ENCODE results near the gene AUTS2. TPM values are rescaled to one million over a fixed set of nuclear protein-coding genes. Genes with fewer than 3 reads are reported as not detected.

Gene AUTS2
- polyA plus RNA-seq, 1 donor from 2014 or later = 8.9 TPM

GRCh38 chr7:70208236-70209063 is 610.2 kb downstream of the AUTS2 start:
- Mint-ChIP-seq H3K27ac (no peak overlapping the region), H3K27me3 (no peaks in the 10 kb centered on the region), H3K4me1 (no peaks in the 10 kb centered on the region)

GRCh38 chr7:70210200-70210935 is 612.1 kb downstream of the AUTS2 start:
- H3K9me3 Mint-ChIP-seq = no peaks in the 10 kb centered on the region
- H3K27ac Mint-ChIP-seq = no peak overlapping the region
- H3K36me3 Mint-ChIP-seq = no peaks in the 10 kb centered on the region
- peak overlapping the region in 1 of 4 donors; percentile 19 for H3K4me3 Mint-ChIP-seq
- no peaks in the 10 kb centered on the region for H3K4me1 Mint-ChIP-seq
- no peaks in the 10 kb centered on the region for H3K27me3 Mint-ChIP-seq

More at GRCh38 chr7:70208236-70209063, 610.2 kb downstream of the AUTS2 start:
- Mint-ChIP-seq H3K36me3 (no peaks in the 10 kb centered on the region), H3K4me3 (no peak overlapping the region), H3K9me3 (no peaks in the 10 kb centered on the region)

GRCh38 chr7:70210936-70211310 is 612.6 kb downstream of the AUTS2 start:
- Mint-ChIP-seq H3K36me3 (no peaks in the 10 kb centered on the region), H3K27me3 (no peaks in the 10 kb centered on the region)

GRCh38 chr7:70212281-70212680 is 614.0 kb downstream of the AUTS2 start:
- no peaks in the 10 kb centered on the region for H3K4me1 Mint-ChIP-seq
- peak overlapping the region in 1 of 3 donors; percentile 36 for H3K27ac Mint-ChIP-seq
- no peaks in the 10 kb centered on the region for H3K36me3 Mint-ChIP-seq
- H3K4me3 Mint-ChIP-seq = no peak overlapping the region
- H3K27me3 Mint-ChIP-seq = no peaks in the 10 kb centered on the region
- H3K9me3 Mint-ChIP-seq = no peaks in the 10 kb centered on the region

More at GRCh38 chr7:70210936-70211310, 612.6 kb downstream of the AUTS2 start:
- Mint-ChIP-seq H3K4me1 (no peaks in the 10 kb centered on the region), H3K27ac (no peak overlapping the region), H3K9me3 (no peaks in the 10 kb centered on the region), H3K4me3 (peak overlapping the region in 1 of 4 donors; percentile 19)

- H3K4me1 Mint-ChIP-seq = no peaks in the 10 kb centered on the region
- H3K27me3 Mint-ChIP-seq = no peaks in the 10 kb centered on the region
- H3K9me3 Mint-ChIP-seq = no peaks in the 10 kb centered on the region
- no peak overlapping the region for H3K4me3 Mint-ChIP-seq
- no peaks in the 10 kb centered on the region for H3K36me3 Mint-ChIP-seq
- no peak overlapping the region for H3K27ac Mint-ChIP-seq
Measured at GRCh38 chr7:70214071-70214470, 615.8 kb downstream of the AUTS2 start.

GRCh38 chr7:70215491-70215890 is 617.2 kb downstream of the AUTS2 start:
- no peaks in the 10 kb centered on the region for H3K4me1 Mint-ChIP-seq
- H3K27me3 Mint-ChIP-seq = no peaks in the 10 kb centered on the region
- no peak overlapping the region for H3K27ac Mint-ChIP-seq
- no peaks in the 10 kb centered on the region for H3K36me3 Mint-ChIP-seq
- no peaks in the 10 kb centered on the region for H3K9me3 Mint-ChIP-seq
- no peak overlapping the region for H3K4me3 Mint-ChIP-seq

- Mint-ChIP-seq H3K9me3 (no peaks in the 10 kb centered on the region), H3K27ac (no peak overlapping the region), H3K4me3 (no peak overlapping the region), H3K36me3 (no peaks in the 10 kb centered on the region), H3K4me1 (no peaks in the 10 kb centered on the region), H3K27me3 (no peaks in the 10 kb centered on the region)
Measured at GRCh38 chr7:70217571-70217970, 619.3 kb downstream of the AUTS2 start.

GRCh38 chr7:70218006-70218405 is 619.7 kb downstream of the AUTS2 start:
- no peak overlapping the region for H3K27ac Mint-ChIP-seq
- no peaks in the 10 kb centered on the region for H3K9me3 Mint-ChIP-seq
- H3K4me3 Mint-ChIP-seq = no peak overlapping the region
- H3K27me3 Mint-ChIP-seq = no peaks in the 10 kb centered on the region
- H3K36me3 Mint-ChIP-seq = no peaks in the 10 kb centered on the region
- no peaks in the 10 kb centered on the region for H3K4me1 Mint-ChIP-seq

- no peaks in the 10 kb centered on the region for H3K4me1 Mint-ChIP-seq
- no peak overlapping the region for H3K27ac Mint-ChIP-seq
- H3K36me3 Mint-ChIP-seq = peaks cover 1% of the 10 kb centered on the region
- H3K9me3 Mint-ChIP-seq = no peaks in the 10 kb centered on the region
- no peak overlapping the region for H3K4me3 Mint-ChIP-seq
- no peaks in the 10 kb centered on the region for H3K27me3 Mint-ChIP-seq
Measured at GRCh38 chr7:70219061-70219460, 620.8 kb downstream of the AUTS2 start.

- no peaks in the 10 kb centered on the region for H3K4me1 Mint-ChIP-seq
- H3K4me3 Mint-ChIP-seq = no peak overlapping the region
- peaks cover 3% of the 10 kb centered on the region for H3K36me3 Mint-ChIP-seq
- H3K27ac Mint-ChIP-seq = no peak overlapping the region
- H3K27me3 Mint-ChIP-seq = no peaks in the 10 kb centered on the region
- peaks cover 7 to 28% (median 10%) of the 10 kb centered on the region in 3 donors for H3K9me3 Mint-ChIP-seq
Measured at GRCh38 chr7:70229242-70229641, 631.0 kb downstream of the AUTS2 start.

- H3K27ac Mint-ChIP-seq = no peak overlapping the region
- H3K9me3 Mint-ChIP-seq = peaks cover 7 to 28% (median 10%) of the 10 kb centered on the region in 3 donors
- no peaks in the 10 kb centered on the region for H3K4me1 Mint-ChIP-seq
- no peaks in the 10 kb centered on the region for H3K27me3 Mint-ChIP-seq
- H3K36me3 Mint-ChIP-seq = peaks cover 4% of the 10 kb centered on the region
- no peak overlapping the region for H3K4me3 Mint-ChIP-seq
Measured at GRCh38 chr7:70230761-70231160, 632.5 kb downstream of the AUTS2 start.

GRCh38 chr7:70233776-70234175 is 635.5 kb downstream of the AUTS2 start:
- Mint-ChIP-seq H3K4me1 (peaks cover 3 to 15% (median 15%) of the 10 kb centered on the region in 3 donors), H3K27ac (no peak overlapping the region), H3K9me3 (peaks cover 7 to 22% (median 7%) of the 10 kb centered on the region in 3 donors), H3K27me3 (no peaks in the 10 kb centered on the region), H3K36me3 (peaks cover 4% of the 10 kb centered on the region), H3K4me3 (no peak overlapping the region)

- Mint-ChIP-seq H3K27ac (peak overlapping the region in 1 of 3 donors; percentile 76), H3K9me3 (no peaks in the 10 kb centered on the region), H3K4me1 (peaks cover 3 to 15% (median 15%) of the 10 kb centered on the region in 3 donors), H3K36me3 (peaks cover 4% of the 10 kb centered on the region), H3K27me3 (no peaks in the 10 kb centered on the region), H3K4me3 (no peak overlapping the region)
Measured at GRCh38 chr7:70237256-70237655, 639.0 kb downstream of the AUTS2 start.

GRCh38 chr7:70237831-70238575 is 639.7 kb downstream of the AUTS2 start:
- Mint-ChIP-seq H3K4me3 (peak overlapping the region in 3 of 4 donors; percentile 18 to 67 (median 41)), H3K27ac (peak overlapping the region; percentile 3 to 76 (median 21)), H3K27me3 (no peaks in the 10 kb centered on the region), H3K9me3 (no peaks in the 10 kb centered on the region), H3K4me1 (peaks cover 3 to 15% (median 15%) of the 10 kb centered on the region in 3 donors), H3K36me3 (peaks cover 4% of the 10 kb centered on the region)

- Mint-ChIP-seq H3K36me3 (peaks cover 2% of the 10 kb centered on the region), H3K27me3 (no peaks in the 10 kb centered on the region), H3K4me3 (no peak overlapping the region), H3K4me1 (peaks cover 3 to 15% (median 15%) of the 10 kb centered on the region in 3 donors), H3K27ac (no peak overlapping the region), H3K9me3 (no peaks in the 10 kb centered on the region)
Measured at GRCh38 chr7:70239918-70240317, 641.6 kb downstream of the AUTS2 start.

Measured in IgD-negative memory B cell (primary cell).